ENCODE results near the gene HSP90AB1. TPM values are rescaled to one million over a fixed set of nuclear protein-coding genes. Genes with fewer than 3 reads are reported as not detected.

Gene HSP90AB1
- total and polyA plus RNA-seq, 9 of the 15 experiments (the other 6 are each of a cell fraction or from before 2014, with no cell fraction given) = 1,780 to 3,358 (median 2,262) TPM

GRCh38 chr6:44245391-44245911, 1.4 kb upstream of the HSP90AB1 start:
- 77% methylated on average over 12 of the region's 12 CpGs for WGBS (ENCODE audit: insufficient coverage, low coverage, missing lambda C conversion rate)
- peak overlapping the region; percentile 95 to 100; a peak in 3 of 4 replicates for H3K9ac ChIP-seq (ENCODE audit: insufficient read depth in 1 of 2, low read depth in 2 of 2, low read length in 2 of 2)
- FAIRE-seq = no peak
- ChIA-PET POLR2A (interaction anchor here (0.6 to 7.4 kb wide), 18 partner anchors 10 to 1267 kb away, joined by 3 to 144 read pairs (median 5); partner anchors contain the start of genes GTPBP2, NFKBIE, SLC29A1 and SLC35B2), CTCF (ENCODE audit: low intra/inter-chr PET ratio) (no interaction called here)
- intact Hi-C loops (cut with micrococcal nuclease) (no loop called here), in situ Hi-C loops (cut with MboI) (no loop called here)
- H3K27me3 ChIP-seq (ENCODE audit: control insufficient read depth in 2 of 2, insufficient read depth in 2 of 2, low read length in 2 of 2) = no peaks in the 10 kb centered on the region
- H3K79me2 ChIP-seq (ENCODE audit: control insufficient read depth, insufficient read depth, low read length) = peaks cover 40% of the 10 kb centered on the region
- peak overlapping the region; percentile 99 for H3K4me2 ChIP-seq (ENCODE audit: insufficient read depth, low read length)
- peaks cover 22 to 28% of the 10 kb centered on the region in 2 experiments for H3K4me1 ChIP-seq (replicated peaks in 1 of 2; ENCODE audit: control insufficient read depth in 2 of 2, insufficient read depth in 2 of 2, low read length in 2 of 2)
- BruUV-seq (replicated peaks) = no TSS peak
- H2AFZ ChIP-seq (ENCODE audit: low read depth, low read length) = peak overlapping the region; percentile 85
- DNase-seq (ENCODE audit: extremely low read depth in 1 of 4, low spot score in 3 of 4) = no peak
- H4K20me1 ChIP-seq (replicated peaks; ENCODE audit: control insufficient read depth, insufficient read depth, low read length) = peaks cover 35% of the 10 kb centered on the region
- H3K9me1 ChIP-seq (ENCODE audit: control insufficient read depth, insufficient read depth, low read length) = peaks cover 8% of the 10 kb centered on the region
- no peak for TF ChIP-seq ZNF354B (CRISPR knock-in tag; IDR thresholded peaks at IDR 0.05)
- TF ChIP-seq IRF1 (CRISPR knock-in tag; IDR thresholded peaks at IDR 0.05; ENCODE audit: borderline replicate concordance) = no peak
- TF ChIP-seq PHF21A (IDR thresholded peaks at IDR 0.05; ENCODE audit: borderline replicate concordance, low read depth) = 0 out of 2 replicates have a peak, but pooled peaks have one; percentile 26
- 0 out of 2 replicates have a peak, but pooled peaks have one; percentile 41 for TF ChIP-seq MTF1 (CRISPR knock-in tag; IDR thresholded peaks at IDR 0.05; ENCODE audit: borderline replicate concordance)
- peaks cover 35% of the 10 kb centered on the region for H3K36me3 ChIP-seq (ENCODE audit: control insufficient read depth, insufficient read depth, low read length)
- ATAC-seq = no peak
- H3K9me3 ChIP-seq (replicated peaks; ENCODE audit: control insufficient read depth, insufficient read depth, low read depth, low read length) = no peaks in the 10 kb centered on the region
- peak overlapping the region; percentile 94 for H3K4me3 ChIP-seq
- no peak overlapping the region for H3K27ac ChIP-seq (ENCODE audit: extremely low read depth, low read depth, low read length)

Measured in K562 (cell line).